ENCODE results near the gene HYAL1.
A peak's percentile ranks its signal among the peaks of the same experiment; 100 is the strongest.

The HYAL1 gene

GRCh38 chr3:50340147-50340447, 36.7 kb upstream of the HYAL1 start:
- Histone ChIP-seq H3K9ac (ENCODE audit: low read depth, low read length, poor library complexity, severe bottlenecking) (peak overlapping the region; percentile 98), H3K4me1 (ENCODE audit: insufficient read depth, low read length, poor library complexity, severe bottlenecking) (peaks cover 49% of the 10 kb centered on the region)

GRCh38 chr3:50339485-50340146, 36.2 kb upstream of the HYAL1 start:
- TF ChIP-seq EZH2phosphoT487 (IDR thresholded peaks at IDR 0.05; ENCODE audit: borderline replicate concordance) = no peak
- no peak for TF ChIP-seq CTCF (conservative IDR thresholded peaks at IDR 0.05; ENCODE audit: low read length)
- Histone ChIP-seq H3K79me2 (ENCODE audit: insufficient read depth, low read length) (peaks cover 74% of the 10 kb centered on the region), H3K4me2 (ENCODE audit: low read depth, low read length, poor library complexity, severe bottlenecking) (peak overlapping the region; percentile 91), H3K9me2 (replicated peaks; ENCODE audit: low read depth, low read length) (no peaks in the 10 kb centered on the region), H3K9me3 (ENCODE audit: insufficient read depth, low read depth, low read length) (no peaks in the 10 kb centered on the region), H4K20me1 (ENCODE audit: insufficient read depth, low read length, poor library complexity, severe bottlenecking) (peaks cover 24% of the 10 kb centered on the region), H3K27me3 (ENCODE audit: insufficient read depth, low read length, poor library complexity, severe bottlenecking) (peaks cover 4% of the 10 kb centered on the region), H3K4me1 (ENCODE audit: insufficient read depth, low read length, poor library complexity, severe bottlenecking) (peaks cover 50% of the 10 kb centered on the region), H3K4me3 (ENCODE audit: low read length, poor library complexity, severe bottlenecking) (peak overlapping the region; percentile 97), H3F3A (ENCODE audit: low read depth) (0 out of 2 replicates have a peak, but pooled peaks cover 7% of the 10 kb centered on the region), H3K36me3 (ENCODE audit: insufficient read depth, low read length) (peaks cover 2% of the 10 kb centered on the region; the same call in 1 of the 2 replicates), H3K9ac (ENCODE audit: low read depth, low read length, poor library complexity, severe bottlenecking) (peak overlapping the region; percentile 98), H2AFZ (ENCODE audit: low read length) (no peak overlapping the region)

More at GRCh38 chr3:50340147-50340447, 36.7 kb upstream of the HYAL1 start:
- no peak overlapping the region; the same call in 1 of the 2 replicates for H2AFZ ChIP-seq (ENCODE audit: low read length)
- H4K20me1 ChIP-seq (ENCODE audit: insufficient read depth, low read length, poor library complexity, severe bottlenecking) = peaks cover 20% of the 10 kb centered on the region
- peak overlapping the region; percentile 91 for H3K4me2 ChIP-seq (ENCODE audit: low read depth, low read length, poor library complexity, severe bottlenecking)
- H3K79me2 ChIP-seq (ENCODE audit: insufficient read depth, low read length) = peaks cover 70% of the 10 kb centered on the region
- no peaks in the 10 kb centered on the region for H3K9me2 ChIP-seq (replicated peaks; ENCODE audit: low read depth, low read length)
- 0 out of 2 replicates have a peak, but pooled peaks cover 7% of the 10 kb centered on the region for H3F3A ChIP-seq (ENCODE audit: low read depth)
- H3K27me3 ChIP-seq (ENCODE audit: insufficient read depth, low read length, poor library complexity, severe bottlenecking) = peaks cover 4% of the 10 kb centered on the region
- peak overlapping the region; percentile 97 for H3K4me3 ChIP-seq (ENCODE audit: low read length, poor library complexity, severe bottlenecking)
- H3K36me3 ChIP-seq (ENCODE audit: insufficient read depth, low read length) = no peaks in the 10 kb centered on the region
- no peaks in the 10 kb centered on the region for H3K9me3 ChIP-seq (ENCODE audit: insufficient read depth, low read depth, low read length)
- no peak for TF ChIP-seq CTCF (conservative IDR thresholded peaks at IDR 0.05; ENCODE audit: low read length)
- TF ChIP-seq EZH2phosphoT487 (IDR thresholded peaks at IDR 0.05; ENCODE audit: borderline replicate concordance) = no peak

GRCh38 chr3:50338965-50339364, 35.6 kb upstream of the HYAL1 start:
- Histone ChIP-seq H3K9me3 (ENCODE audit: insufficient read depth, low read depth, low read length) (no peaks in the 10 kb centered on the region), H3K9ac (ENCODE audit: low read depth, low read length, poor library complexity, severe bottlenecking) (peak overlapping the region; percentile 98), H3K79me2 (ENCODE audit: insufficient read depth, low read length) (peaks cover 81% of the 10 kb centered on the region), H3F3A (ENCODE audit: low read depth) (0 out of 2 replicates have a peak, but pooled peaks cover 7% of the 10 kb centered on the region), H4K20me1 (ENCODE audit: insufficient read depth, low read length, poor library complexity, severe bottlenecking) (peaks cover 31% of the 10 kb centered on the region), H3K4me3 (ENCODE audit: low read length, poor library complexity, severe bottlenecking) (peak overlapping the region; percentile 97), H3K4me1 (ENCODE audit: insufficient read depth, low read length, poor library complexity, severe bottlenecking) (peaks cover 57% of the 10 kb centered on the region), H2AFZ (ENCODE audit: low read length) (no peak overlapping the region), H3K9me2 (replicated peaks; ENCODE audit: low read depth, low read length) (no peaks in the 10 kb centered on the region), H3K27me3 (ENCODE audit: insufficient read depth, low read length, poor library complexity, severe bottlenecking) (peaks cover 4% of the 10 kb centered on the region), H3K36me3 (ENCODE audit: insufficient read depth, low read length) (peaks cover 8% of the 10 kb centered on the region; the same call in 1 of the 2 replicates), H3K4me2 (ENCODE audit: low read depth, low read length, poor library complexity, severe bottlenecking) (peak overlapping the region; percentile 91)
- no peak for TF ChIP-seq CTCF (conservative IDR thresholded peaks at IDR 0.05; ENCODE audit: low read length)
- no peak for TF ChIP-seq EZH2phosphoT487 (IDR thresholded peaks at IDR 0.05; ENCODE audit: borderline replicate concordance)
